Suppressor macrophage (primary cell): Measurements from ENCODE around the gene RGS17.
"Not testable (repeated sequence)": the region's sequence is repeated elsewhere in the genome, so short reads cannot be mapped to it uniquely, and the experiment has no call there.

Experiments
- DNase-seq, 4 experiments: peaks; one replicate each; pipeline ENCODE4 v3.0.0-alpha.2; 2020 to 2022
- total RNA-seq, 17 experiments: gene quantifications; one replicate each; lab custom pipeline; 2026; ENCODE audit warnings: mixed read lengths in 6 of 17, inconsistent platforms in 3 of 17; lab: John Stamatoyannopoulos, UW

RGS17 gene, protein sequence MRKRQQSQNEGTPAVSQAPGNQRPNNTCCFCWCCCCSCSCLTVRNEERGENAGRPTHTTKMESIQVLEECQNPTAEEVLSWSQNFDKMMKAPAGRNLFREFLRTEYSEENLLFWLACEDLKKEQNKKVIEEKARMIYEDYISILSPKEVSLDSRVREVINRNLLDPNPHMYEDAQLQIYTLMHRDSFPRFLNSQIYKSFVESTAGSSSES
- 0 to 3.0 (median 0.05) reads per million in 17 experiments for total RNA-seq

- peak in 3 of 4 experiments; percentile 25 to 56 (median 50) for DNase-seq
Measured at GRCh38 chr6:153131037-153131981, at the start of gene RGS17. Gene RGS17, minus strand, starts transcription at chr6:153131282. Its CDS starts 87,264 bp downstream, at chr6:153044018.

GRCh38 chr6:153172815-153173214 is 41.7 kb upstream of the RGS17 start:
- no peak for DNase-seq

DNA sequence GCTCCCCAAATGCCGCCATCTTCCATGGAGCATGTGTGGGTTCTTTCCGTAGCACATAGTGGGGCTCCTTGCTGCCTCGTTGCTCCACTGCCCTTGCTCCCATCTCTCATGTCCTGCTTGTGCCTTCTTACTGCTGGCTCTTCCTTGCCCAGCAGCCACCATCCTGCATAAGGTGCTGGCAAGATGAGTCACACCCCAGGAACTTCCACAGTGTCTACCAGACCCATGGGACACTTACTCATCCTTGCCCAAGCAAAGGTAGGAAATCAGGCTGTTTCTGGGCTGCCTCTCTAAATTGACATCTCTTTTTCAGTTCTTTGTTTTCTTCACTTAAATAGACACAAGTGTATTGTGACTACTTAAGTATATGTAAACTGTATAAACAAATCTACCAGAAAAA is 39.4 kb upstream of the RGS17 start:
- no peak for DNase-seq

DNA sequence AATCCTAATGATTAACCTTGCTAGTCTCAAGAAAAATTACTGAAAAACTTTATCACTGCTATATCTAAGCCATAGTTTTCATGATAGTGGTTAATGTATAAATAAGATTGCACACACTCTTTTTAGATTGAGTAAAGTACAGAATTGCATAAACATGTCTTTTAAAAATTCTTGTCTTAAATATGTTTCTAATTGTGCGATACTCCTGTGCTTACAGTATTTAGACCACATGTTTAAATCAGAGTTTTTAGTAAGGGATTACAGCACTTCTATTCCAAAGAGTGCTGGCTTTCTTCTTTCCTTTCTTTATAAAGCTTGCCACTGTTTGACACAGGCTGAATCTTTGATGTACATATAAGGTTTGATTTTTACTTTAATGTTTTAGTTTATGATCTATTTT is 36.8 kb upstream of the RGS17 start:
- no peak for DNase-seq

DNA sequence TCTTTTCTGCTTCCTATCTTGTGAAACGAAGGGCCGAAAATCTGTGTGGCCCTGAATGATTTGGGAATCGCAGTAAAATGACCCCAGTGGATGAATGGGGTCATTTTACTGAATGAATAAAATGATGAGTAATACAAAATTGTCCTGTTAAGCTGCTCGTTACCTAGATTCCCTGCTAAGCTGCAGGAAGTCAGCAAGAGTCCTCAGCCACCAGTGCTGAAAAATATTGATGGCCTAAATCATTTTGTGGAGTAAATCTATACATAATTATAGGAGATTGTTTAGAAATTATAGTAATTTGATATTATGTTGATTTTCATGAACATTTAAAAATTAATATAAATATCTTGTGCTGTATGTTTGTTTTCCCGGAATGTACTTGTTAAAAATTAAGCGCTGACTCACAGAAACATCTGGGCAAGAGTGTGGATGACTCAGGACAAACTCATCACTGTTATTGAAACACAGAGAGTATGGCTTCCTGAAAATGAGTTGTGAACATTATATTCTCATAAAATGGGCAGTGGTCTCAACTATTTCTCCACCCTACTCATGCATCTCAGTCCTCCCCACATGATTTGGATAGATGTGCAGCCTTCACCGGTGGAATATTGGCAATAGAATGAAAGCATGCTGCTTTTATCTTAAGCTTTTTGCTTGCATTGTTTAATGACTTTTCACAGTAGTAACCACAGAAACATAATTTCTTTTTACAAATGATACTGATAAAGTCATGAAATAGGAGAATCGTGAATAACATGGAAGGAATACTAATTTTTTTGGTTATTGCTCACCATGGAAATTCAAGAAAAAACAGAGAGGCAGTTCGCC is 36.2 kb upstream of the RGS17 start:
- peak in 1 of 4 experiments; percentile 2 for DNase-seq

DNA sequence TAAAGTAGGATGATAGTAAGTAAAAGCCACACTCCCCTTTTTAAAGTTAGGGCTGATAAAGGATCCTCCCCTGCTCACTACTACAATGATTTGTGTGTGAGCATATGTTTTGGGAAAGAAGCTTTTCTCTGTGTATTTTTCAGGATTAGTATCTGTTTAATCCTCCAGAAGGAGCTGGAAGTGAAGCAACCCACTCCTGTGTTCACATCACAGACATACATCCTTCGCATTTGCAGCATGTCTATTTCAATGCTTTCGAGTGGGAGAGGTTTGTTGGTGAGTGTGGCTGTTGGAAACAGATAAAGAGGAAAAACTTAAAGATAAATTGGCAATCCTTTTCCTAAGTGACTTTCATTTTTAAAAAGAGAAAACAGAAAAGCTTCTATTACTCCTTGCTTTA is 31.6 kb upstream of the RGS17 start:
- no peak for DNase-seq

DNA sequence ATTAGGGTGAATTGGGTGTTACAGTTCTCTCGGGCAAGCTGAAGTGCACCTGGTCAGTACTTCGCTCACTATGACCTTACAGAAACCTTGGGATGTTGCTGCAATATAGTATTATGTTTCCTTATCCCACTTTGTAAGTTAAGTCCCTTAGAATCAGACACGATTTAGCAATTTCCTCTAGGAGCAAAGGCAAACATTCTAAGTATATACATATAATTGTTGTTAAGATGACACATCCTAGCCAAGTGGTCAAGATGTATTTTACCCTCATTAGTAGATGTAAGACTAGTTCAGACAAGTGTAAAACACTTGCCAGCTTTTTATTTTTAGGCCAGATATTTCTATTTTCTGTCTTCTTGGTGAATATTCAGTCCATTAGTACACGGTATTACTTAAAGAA is 31.1 kb upstream of the RGS17 start:
- DNase-seq = no peak

DNA sequence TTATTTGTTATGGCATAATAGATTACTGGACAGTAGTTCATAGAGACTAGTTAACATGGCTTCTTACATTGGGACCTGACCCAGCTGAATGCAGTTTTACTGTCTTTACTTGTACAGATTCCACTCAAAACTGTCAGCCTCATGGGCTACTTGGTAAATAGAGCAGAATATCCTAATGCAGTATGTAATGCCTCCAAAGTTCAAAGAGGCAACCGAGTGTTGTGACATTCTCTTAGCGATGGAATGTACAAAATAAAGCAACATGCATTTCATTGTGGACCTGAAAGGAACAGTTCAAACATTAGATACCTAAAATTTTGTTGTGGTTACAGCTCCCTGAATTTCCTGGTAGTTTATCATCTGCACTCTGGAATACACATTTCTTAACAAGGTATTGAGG is 29.1 kb upstream of the RGS17 start:
- DNase-seq = no peak

DNA sequence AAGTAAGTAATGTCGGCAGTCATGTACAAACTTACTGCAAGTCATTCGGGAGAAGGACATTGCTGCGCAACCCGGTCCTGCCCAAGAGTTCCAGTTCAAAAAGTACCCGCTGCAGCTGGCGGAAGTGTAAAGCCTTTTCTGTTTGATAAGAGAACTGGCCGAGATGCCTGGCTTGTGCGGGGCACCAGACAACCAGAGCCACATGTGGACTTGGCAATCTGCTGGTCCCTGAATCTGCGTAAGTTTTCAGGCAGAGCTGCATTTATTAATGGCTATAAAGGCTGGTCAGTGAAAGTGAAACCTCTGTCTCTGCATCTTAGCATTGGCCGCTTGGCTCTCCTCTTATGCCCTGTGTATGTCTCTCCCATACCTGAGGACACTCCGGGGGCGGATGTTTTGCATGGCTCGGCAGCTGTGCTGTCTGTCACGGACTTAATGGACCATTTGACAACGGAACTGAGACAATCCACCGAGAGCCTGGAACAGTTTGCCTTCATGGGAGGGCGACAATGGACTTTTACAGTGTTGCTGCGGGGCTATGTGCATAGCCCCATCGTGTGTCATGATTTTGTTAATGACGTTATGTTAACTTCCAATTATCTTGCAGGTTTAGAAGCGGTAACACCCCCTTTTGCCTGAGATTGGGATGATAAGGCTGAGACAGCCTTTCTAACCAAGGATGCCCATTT is 19.8 kb upstream of the RGS17 start:
- DNase-seq = no peak

- no peak for DNase-seq
Measured at GRCh38 chr6:153150371-153150751, 19.3 kb upstream of the RGS17 start.

DNA sequence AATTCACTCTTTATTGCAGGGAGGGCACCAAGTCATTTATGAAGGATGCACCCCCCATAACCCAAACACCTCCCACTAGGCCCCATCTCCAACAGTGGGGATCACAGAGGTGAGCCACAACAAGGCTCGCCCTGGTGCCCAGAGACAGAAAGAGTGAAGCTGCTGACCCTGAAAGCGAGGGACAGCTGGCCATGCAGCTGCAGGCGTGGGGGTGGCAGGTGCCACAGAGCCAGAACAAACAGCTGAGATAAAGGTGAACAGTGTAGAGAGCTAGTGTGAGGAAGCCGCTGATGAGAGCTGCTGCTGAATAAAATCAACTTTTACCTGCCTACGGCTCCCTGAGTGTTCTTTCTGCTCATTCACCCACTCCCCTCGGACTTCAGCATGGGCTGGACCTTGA is 18.8 kb upstream of the RGS17 start:
- DNase-seq = no peak

DNA sequence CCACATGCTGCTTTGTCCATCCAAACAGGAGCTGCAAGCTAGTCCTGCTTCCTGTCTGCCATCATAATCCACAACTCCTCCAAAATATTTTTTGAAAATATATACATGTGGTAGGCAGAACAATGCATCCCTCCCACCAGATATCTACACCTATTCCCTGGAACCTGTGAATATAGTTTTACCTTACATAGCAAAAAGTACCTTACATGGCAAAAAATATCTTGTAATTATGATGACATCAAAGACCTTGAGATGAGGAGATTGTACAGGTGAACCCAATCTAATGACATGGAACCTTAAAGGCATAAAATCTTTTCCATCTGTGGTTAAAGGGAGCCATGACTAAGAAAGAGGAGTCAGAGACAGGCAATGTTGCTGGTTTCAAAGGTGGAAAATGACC is 15.3 kb upstream of the RGS17 start:
- DNase-seq = no peak

GRCh38 chr6:153145591-153145990 is 14.5 kb upstream of the RGS17 start:
- DNase-seq = no peak

- DNase-seq = no peak
Measured at GRCh38 chr6:153143200-153143599, 12.1 kb upstream of the RGS17 start.

DNA sequence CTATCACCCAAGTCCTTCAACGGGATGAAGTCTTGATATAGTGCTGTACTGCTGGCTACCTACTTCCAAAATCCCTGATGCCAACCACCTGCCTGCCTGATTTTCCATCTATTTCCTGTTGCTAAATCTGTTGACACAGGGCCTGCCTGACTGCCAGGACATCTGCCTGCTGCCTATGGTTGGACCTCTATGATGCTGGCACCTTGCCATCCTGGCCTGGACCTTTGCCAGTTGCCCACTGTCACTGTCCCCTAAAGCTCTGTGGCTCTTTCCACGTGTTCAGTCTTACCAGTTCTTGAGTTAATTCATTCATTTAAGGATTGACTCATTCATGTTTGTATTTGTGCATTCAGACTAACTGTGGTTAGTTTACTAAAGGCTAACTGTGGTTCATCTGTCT is 9.2 kb upstream of the RGS17 start:
- no peak for DNase-seq

- no peak for DNase-seq
Measured at GRCh38 chr6:153138930-153139329, 7.8 kb upstream of the RGS17 start.

- DNase-seq = no peak
Measured at GRCh38 chr6:153135681-153136080, 4.6 kb upstream of the RGS17 start.

- not testable (repeated sequence) for DNase-seq
Measured at GRCh38 chr6:153133667-153134066, 2.6 kb upstream of the RGS17 start.

DNA sequence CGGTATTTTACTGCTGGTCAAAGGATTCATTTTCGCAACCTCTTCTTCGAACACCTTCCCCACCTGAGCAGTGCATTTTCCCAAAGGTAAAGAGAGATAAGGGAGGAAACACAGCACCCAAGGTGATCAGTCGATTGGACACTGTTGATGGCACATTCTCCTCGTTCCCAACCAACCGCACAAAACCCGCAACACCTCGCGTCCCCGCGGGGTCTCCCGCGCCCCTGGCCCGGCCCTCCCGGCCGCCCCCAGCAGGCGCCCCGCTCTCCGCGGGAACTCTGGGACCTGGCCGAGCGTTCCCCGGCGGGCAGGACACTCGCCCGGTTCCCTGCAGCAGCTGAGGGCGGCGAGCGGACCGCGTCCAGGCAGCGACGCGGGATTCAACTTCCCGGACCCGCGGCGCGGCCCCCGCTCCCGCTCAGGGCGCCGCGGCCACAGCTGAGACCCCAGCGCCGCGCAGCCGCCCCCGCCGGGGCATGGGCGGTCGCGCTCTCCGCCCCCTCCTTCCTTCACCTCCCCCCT is 506 bp downstream of the RGS17 start:
- peak in 2 of 4 experiments; percentile 14 to 18 for DNase-seq

GRCh38 chr6:153129873-153130514 is 1.1 kb downstream of the RGS17 start:
- peak in 2 of 4 experiments; percentile 18 to 22 for DNase-seq

DNA sequence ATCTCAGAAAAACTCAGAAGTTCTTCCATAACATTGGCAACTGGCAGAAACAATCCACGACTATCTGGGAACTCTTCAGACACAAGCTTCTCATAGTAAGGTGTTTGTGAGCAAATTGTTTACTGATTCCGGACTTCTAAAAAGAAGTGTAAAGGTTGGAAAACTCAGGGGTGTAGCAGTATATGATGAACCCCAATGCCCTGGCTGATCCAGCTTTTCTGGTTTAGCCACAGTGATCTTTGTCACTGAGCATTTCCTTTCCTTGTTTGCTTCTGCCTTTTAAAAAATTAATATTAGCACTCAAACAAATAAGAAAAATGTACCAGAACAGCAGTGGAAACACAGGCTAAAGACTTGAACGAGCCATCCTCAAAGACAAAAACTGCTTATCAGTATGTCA is 4.9 kb downstream of the RGS17 start:
- DNase-seq = no peak

GRCh38 chr6:153125032-153125431 is 6.0 kb downstream of the RGS17 start:
- DNase-seq = no peak
